Measurements from ENCODE around the gene MMP14.

MMP14 gene

DNA sequence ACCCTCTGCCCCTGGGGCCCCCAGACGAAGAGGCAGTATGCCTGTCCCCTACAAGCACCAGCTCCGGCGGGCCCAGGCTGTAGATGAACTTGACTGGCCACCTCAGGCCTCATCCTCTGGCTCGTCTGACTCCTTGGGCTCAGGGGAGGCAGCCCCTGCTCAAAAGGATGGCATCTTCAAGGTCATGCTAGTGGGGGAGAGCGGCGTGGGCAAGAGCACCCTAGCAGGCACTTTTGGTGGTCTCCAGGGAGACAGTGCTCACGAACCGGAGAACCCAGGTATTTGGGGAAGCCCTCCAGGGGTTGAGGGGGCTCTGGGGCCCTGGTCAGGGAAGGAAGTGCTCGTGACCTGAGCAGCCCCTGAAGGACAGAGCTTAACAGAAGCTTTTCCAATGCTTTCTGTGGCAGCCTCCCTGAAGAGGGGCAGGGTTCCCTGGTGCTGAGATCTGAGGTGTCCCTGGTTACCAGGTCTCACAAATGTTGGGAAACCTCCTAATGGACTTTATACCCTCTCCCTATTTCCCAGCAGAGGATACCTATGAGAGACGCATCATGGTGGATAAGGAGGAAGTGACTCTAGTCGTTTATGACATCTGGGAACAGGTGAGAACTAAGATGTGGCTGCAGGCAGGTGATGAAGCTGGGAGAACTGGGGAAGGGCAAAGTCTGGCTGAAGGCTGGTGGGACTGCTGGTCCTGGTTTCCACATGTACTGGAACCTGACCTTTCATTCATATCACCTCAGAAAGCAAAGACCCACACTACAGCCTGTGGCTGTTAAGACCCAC lies 48.5 kb downstream of the MMP14 start:
- no peak for DNase-seq (ENCODE audit: low spot score)

DNA sequence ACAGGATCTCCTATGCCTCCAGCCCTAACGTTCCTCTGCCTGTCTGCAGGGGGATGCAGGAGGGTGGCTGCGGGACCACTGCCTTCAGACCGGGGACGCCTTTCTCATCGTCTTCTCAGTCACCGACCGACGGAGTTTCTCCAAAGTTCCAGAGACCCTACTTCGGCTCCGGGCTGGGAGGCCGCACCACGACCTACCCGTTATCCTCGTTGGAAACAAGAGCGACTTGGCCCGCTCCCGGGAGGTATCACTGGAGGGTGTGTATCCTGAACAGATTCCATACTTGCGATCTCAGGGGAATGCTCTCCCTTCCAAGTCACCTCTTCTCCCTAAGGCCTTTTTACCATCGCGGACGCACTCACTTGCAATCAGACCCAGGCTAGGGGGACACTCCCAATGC lies 49.6 kb downstream of the MMP14 start:
- no peak for DNase-seq (ENCODE audit: low spot score)

DNA sequence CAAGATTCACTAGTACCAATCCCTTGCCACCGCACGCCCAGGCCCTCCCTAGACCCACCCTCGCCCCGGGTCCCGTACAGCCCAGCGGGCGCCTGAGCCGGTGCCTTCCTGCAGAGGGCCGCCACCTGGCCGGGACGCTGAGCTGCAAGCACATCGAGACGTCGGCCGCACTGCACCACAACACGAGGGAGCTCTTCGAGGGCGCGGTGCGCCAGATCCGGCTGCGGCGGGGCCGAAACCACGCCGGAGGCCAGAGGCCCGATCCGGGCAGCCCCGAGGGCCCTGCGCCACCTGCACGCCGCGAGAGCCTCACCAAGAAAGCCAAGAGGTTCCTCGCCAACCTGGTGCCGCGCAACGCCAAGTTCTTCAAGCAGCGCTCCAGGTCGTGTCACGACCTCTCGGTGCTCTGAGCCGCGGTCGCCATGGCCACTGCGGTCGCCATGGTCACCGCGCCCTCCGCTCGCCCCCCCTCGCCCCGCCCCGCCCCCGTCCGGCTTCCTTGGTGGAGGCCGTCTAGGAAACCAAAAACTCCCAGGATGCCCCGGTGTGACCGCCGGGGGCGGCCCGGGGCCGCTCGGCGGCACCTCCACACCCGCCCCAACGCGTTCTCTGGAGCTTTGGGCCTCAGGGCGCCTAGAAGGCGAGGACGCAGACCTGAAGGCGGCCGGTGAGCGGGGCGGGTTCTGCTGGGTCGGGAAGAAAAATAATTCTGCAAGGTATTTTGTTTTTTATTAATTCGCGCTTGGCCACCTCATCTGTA lies 50.3 kb downstream of the MMP14 start:
- DNase-seq (ENCODE audit: low spot score): peak; percentile 83

DNA sequence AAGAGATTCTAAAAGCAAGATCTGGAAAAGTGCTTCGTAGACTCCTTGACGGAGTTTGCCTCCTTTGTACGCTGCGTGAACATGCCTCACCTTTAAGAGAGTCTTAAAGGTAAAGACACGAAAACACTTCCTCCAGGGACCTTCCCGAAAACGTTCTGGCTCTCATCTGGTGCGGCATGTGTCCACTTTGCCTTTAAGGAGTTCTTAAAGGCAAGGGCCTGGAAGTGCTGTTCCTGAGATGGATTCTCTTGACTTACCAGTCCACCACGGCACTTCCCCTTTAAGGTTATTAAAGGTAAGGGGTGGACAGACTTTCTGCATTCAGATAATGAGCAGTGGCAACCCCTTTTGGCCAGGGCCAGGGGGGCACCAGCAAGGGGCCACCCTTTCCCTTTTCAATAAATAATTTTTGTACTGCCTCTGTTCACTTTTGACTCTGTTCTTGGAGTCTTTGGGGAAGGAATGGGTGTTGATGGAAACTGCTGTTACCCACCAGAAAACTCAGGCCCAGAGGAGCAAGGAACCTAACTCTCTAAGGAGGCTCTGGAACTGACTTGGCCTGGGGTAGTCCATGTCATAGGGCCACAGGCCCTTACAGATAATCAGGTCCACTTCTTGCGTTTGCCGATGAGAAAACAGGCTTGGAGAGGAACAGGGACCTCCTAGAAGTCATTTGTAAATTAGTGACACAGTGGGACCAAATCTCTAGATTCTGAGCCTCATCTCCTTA lies 51.0 kb downstream of the MMP14 start:
- peak; percentile 80 for DNase-seq (ENCODE audit: low spot score)

DNA sequence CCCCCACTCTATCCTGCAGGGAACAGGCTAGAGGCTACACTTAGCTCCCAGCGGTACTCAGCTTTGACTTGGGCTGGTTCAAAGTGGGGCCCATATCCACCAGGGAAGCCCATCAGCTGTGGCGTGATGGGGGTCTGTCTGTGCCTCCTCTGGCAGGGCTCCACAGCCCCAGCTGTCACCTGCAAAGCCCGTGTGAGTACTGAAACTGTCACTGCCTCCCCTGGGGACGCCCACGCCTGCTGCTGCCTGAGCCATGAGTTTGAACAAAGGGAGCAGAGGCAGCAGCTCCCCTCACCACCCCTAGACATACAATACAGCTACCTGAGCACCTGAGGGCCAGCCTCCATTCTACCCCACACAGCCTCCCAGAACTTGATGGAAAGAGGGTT lies 51.6 kb downstream of the MMP14 start:
- no peak for DNase-seq (ENCODE audit: low spot score)

DNA sequence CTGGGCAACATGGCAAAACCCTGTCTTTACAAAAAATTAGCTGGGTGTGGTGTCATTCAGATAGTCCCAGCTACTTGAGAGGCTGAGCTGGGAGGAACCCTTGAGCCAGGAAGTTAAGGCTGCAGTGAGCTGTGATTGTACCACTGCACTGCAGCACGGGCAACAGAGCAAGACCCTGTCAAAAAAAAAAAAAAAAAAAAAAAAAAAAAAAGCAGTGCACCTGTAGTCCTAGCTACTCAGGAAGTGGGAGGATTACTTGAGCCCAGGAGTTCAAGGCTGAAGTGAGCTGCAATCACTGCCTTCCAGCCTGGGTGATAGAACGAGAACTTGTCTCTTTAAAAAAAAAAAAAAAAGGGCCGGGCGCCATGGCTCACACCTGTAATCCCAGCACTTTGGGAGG lies 52.3 kb downstream of the MMP14 start:
- DNase-seq (ENCODE audit: low spot score): no peak

DNA sequence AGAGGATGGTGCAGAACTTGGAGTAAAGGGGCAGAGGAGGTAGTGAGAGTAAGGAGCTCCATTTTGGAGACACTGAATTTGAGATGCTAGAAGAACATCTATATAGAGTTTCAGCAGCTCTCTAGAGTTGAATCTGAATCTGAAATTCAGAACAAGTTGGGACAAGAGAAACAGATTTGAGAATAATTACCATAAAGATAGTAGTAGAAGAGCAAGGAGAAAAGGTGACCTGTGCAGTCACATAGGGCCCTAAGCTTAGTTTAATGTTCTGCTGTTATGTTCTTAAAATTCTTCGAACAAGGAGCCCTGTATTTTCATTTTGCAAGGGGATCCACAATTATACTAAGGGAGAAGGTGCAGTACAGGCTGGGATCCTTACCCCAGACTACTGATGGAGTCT lies 54.0 kb downstream of the MMP14 start:
- DNase-seq (ENCODE audit: low spot score): no peak

DNA sequence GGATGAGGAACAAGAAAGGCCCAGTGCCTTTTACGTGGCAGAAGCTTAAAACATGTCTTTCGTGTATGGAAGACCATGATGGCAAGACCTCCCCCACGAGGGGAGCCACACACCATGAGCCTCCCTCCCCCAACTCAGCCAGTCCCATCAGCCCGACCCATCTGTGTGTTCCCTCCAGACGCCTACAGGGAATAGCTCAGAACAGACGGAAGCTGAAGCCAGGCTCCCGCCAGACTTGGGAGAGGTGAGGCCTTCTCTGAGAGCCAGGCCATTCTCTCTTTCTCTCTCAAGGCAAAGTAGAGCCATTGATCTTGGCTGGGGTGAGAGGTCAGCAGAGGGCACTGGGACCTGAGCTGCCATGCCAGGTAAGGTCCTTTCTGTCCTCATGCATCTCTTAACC lies 56.1 kb downstream of the MMP14 start:
- DNase-seq (ENCODE audit: low spot score): no peak

DNA sequence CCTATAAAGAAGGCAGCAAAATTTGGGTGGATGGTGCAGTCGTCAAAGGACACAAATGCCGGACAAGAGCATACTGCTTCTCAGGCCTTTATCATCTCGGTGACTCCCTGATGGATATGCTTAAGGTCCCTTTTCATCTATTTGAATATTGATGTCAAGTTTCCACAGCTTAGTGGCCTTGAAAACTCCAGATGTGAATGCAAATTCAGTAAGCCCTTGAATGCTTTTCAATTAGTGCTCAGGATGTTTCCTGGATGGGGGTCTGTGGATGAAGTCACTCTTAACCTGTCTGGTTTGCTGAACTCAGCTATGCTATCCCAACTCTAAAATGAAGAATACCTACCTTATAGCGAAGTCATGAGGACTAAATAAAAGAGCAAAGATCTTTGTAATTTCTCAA lies 57.3 kb downstream of the MMP14 start:
- DNase-seq (ENCODE audit: low spot score): no peak

DNA sequence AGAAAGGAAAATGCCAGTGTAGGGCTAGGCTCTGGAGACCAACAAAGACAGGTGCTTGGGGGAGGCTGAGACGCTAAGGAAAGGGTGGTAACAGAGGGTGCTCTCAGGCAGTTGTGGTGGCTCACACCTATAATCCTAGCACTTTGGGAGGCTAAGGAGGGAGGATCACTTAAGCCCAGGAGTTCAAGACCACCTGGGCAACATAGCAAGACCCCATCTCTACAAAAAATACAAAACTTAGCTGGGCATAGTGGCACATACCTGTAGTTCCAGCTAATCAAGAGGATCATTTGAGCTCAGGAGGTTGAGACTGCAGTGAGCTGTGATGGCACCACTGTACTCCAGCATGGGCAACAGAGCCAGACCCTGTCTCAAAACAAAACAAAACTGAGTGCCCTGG lies 59.0 kb downstream of the MMP14 start:
- DNase-seq (ENCODE audit: low spot score): no peak

DNA sequence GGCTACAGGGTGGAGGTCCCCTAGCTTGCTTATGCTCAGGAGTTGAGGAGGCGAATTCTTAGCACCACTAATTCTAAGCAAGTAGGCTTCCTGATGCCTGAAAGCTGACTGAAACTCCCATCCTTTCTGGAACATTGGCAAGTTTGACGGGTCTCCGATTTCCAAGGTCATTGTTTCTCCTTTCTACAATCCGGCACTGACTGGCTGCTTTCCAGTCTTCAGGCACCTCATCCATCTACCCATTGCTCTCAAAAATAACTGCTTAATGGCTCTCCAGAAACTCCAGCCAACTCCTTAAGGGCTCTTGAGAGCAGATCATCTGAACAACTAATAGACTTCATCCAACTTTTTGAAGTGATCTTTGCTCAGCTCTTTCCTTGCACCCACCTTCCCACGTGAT lies 60.0 kb downstream of the MMP14 start:
- no peak for DNase-seq (ENCODE audit: low spot score)

DNA sequence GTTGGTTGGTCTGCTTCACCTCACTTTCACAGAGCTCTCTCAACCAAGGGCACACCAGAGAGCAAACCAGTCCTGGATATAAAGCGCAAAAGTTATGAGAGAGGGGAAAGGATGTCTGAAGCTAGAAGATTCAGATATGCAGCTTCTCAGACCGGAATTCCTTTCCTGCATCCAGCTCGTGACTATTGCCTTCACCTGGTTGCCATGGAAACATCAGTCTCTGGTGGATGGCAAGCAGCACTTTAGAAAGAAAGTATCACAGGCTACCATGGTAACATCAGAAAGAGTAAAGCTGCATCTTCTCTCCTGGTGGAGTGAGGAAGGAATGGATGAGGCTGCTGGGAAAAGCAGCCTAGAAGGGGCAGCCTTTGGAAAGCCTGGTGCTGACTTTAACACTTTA lies 60.4 kb downstream of the MMP14 start:
- DNase-seq (ENCODE audit: low spot score): no peak

DNA sequence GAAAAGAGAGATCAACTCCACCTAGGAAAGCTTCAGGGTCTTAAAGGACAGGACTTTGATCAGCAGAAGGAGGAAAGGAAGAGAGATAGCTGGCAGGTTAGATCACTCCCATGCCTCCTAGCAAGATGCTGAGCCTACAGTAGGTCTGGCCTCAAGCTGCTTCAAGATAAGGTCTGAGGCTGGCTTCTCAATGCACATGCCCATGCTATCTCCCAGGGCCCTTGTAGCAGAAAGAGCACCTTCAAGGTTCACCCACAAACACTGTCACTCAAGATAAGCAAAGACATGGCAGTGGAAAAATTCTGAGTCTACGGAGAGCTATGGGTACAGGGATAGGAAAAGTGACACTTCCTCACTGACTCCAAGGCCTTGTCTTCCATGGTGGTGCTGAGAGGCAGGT lies 61.0 kb downstream of the MMP14 start:
- no peak for DNase-seq (ENCODE audit: low spot score)

Data from iPS-NIHi11 (cell line).